Sigmoid colon (tissue), 4 donors: ENCODE data around the gene FBXW12.

ENCODE experiments used
- CTCF ChIP-seq, 4 experiments: fragments of 450-650 bp in 3 of 4; fragments of 200-600 bp in 1 of 4; IDR thresholded peaks; one replicate each; pipeline ENCODE4 v1.5.1; 2016 to 2019; ENCODE audit warnings: antibody characterized with exemption in 4 of 4, mild to moderate bottlenecking in 3 of 4, moderate library complexity in 2 of 4
- EP300 ChIP-seq, 4 donors: sonication (generic); formaldehyde crosslinking; IDR thresholded peaks; one replicate each; pipeline ENCODE4 v1.6.1; 2017; ENCODE audit warnings: antibody characterized with exemption in 4 of 4
- POLR2A ChIP-seq, 2 donors: fragments of 450-650 bp; IDR thresholded peaks; one replicate each; pipeline ENCODE4 v1.6.1; 2016; ENCODE audit warnings: antibody characterized with exemption in 2 of 2, mild to moderate bottlenecking in 2 of 2, moderate library complexity in 2 of 2
- POLR2AphosphoS5 ChIP-seq, 4 donors: sonication (generic); formaldehyde crosslinking; IDR thresholded peaks; one replicate each; pipeline ENCODE4 v1.6.1; 2017; ENCODE audit warnings: antibody characterized with exemption in 4 of 4

DNA sequence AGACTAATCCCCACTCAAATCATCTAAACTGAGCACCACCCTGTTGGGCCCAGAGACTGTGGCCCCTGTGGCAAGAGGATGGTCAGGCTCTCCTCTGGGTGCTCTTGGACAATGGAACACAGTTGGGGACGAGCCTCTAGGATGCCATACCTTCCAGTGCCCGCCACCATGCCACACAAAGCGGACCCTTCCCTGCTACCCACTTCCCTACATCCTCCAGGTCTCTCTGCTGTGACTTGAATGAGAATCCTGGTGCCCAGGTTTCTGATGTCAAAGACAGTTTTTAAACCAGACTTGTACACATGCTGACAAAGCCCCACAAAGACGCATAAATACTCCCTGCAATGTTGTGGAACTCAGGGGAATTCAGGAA lies 63.2 kb downstream of the FBXW12 start:
- TF ChIP-seq CTCF (IDR thresholded peaks at IDR 0.05) (no peak), POLR2A (IDR thresholded peaks at IDR 0.05) (no peak), EP300 (IDR thresholded peaks at IDR 0.05) (no peak), POLR2AphosphoS5 (IDR thresholded peaks at IDR 0.05) (no peak)
